HG03520 (cell line): ENCODE measurements around the gene HMG20B.
"Not testable (repeated sequence)": the region's sequence is repeated elsewhere in the genome, so short reads cannot be mapped to it uniquely, and the experiment has no call there.

Experiments
- ATAC-seq: cut with Tn5 transposase; IDR thresholded peaks from one replicate; pipeline ENCODE4 v1.9.1; 2021; ENCODE audit warnings: mild to moderate bottlenecking, moderate library complexity; ENCODE audit not compliant: unreplicated experiment

The HMG20B gene

GRCh38 chr19:3578390-3578789, 5.6 kb downstream of the HMG20B start:
- ATAC-seq: no peak

GRCh38 chr19:3580156-3580934, 7.6 kb downstream of the HMG20B start:
- ATAC-seq: no peak

GRCh38 chr19:3581792-3582191, 9.0 kb downstream of the HMG20B start:
- ATAC-seq: not testable (repeated sequence)

- not testable (repeated sequence) for ATAC-seq
Measured at GRCh38 chr19:3584036-3584802, 11.5 kb downstream of the HMG20B start.

GRCh38 chr19:3585301-3586126, 12.8 kb downstream of the HMG20B start, which contains the start of gene GIPC3:
GIPC3 (plus strand) TSS chr19:3585478; CDS start chr19:3585598, 120 bp downstream.
- no peak for ATAC-seq

GRCh38 chr19:3586127-3586626, 13.4 kb downstream of the HMG20B start:
- no peak for ATAC-seq

GRCh38 chr19:3586707-3587346, 14.1 kb downstream of the HMG20B start:
- no peak for ATAC-seq

- no peak for ATAC-seq
Measured at GRCh38 chr19:3589439-3589838, 16.7 kb downstream of the HMG20B start.

GRCh38 chr19:3589949-3590348, 17.2 kb downstream of the HMG20B start:
- ATAC-seq: no peak

- no peak for ATAC-seq
Measured at GRCh38 chr19:3590991-3591659, 18.4 kb downstream of the HMG20B start.

- ATAC-seq: no peak
Measured at GRCh38 chr19:3591876-3592613, 19.3 kb downstream of the HMG20B start.

- ATAC-seq: no peak
Measured at GRCh38 chr19:3593156-3593555, 20.4 kb downstream of the HMG20B start.

- ATAC-seq: no peak
Measured at GRCh38 chr19:3595521-3596061, 22.8 kb downstream of the HMG20B start.

- ATAC-seq: no peak
Measured at GRCh38 chr19:3599776-3600187, 27.0 kb downstream of the HMG20B start.

GRCh38 chr19:3601021-3601420, 28.3 kb downstream of the HMG20B start:
- ATAC-seq: no peak

GRCh38 chr19:3603121-3603811, 30.5 kb downstream of the HMG20B start:
- no peak for ATAC-seq

- ATAC-seq: no peak
Measured at GRCh38 chr19:3604227-3604986, 31.7 kb downstream of the HMG20B start.

GRCh38 chr19:3604987-3605343, 32.2 kb downstream of the HMG20B start:
- no peak for ATAC-seq
